Smooth muscle cell of the coronary artery (primary cell): ENCODE measurements around the gene IL17RE. TPM values are rescaled to one million over a fixed set of nuclear protein-coding genes. Genes with fewer than 3 reads are reported as not detected.

Experiments used
- total RNA-seq: library from RNA; depleted of rRNA; stranded (reverse); fragments of >200 nt; gene quantifications from 2 replicates; pipeline ENCODE4 v1.2.3, GENCODE V29; 2014; ENCODE audit warnings: low replicate concordance

IL17RE gene
- total RNA-seq, result 0.23 and 0.98 TPM in 2 replicates

GRCh38 chr3:9902372-9903237 lies at the start of gene IL17RE:
IL17RE (plus strand) TSS chr3:9902848; CDS start chr3:9902933, 85 bp downstream.

GRCh38 chr3:9879830-9880549 lies 22.7 kb upstream of the IL17RE start, which contains the start of gene CIDEC:
CIDEC (minus strand) TSS chr3:9880253; CDS start chr3:9878486, 1,767 bp downstream.

GRCh38 chr3:9890249-9891071 lies 12.2 kb upstream of the IL17RE start, which contains the start of gene JAGN1:
JAGN1 (plus strand) TSS chr3:9890610; CDS start chr3:9890723, 113 bp downstream.

GRCh38 chr3:9916734-9917680 lies 14.4 kb downstream of the IL17RE start, which contains the start of gene IL17RC:
IL17RC (plus strand) TSS chr3:9917098; CDS start chr3:9917316, 218 bp downstream.

GRCh38 chr3:9933561-9934234 lies 31.1 kb downstream of the IL17RE start, which contains the start of gene CRELD1:
CRELD1 (plus strand) TSS chr3:9933834; CDS start chr3:9934439, 605 bp downstream.

GRCh38 chr3:9951962-9952805 lies 49.5 kb downstream of the IL17RE start, which contains the start of gene PRRT3:
PRRT3 (minus strand) TSS chr3:9952408; CDS start chr3:9950115, 2,293 bp downstream.

Other genes with a start within 250 kb of the IL17RE start
- gene CPNE9, start 199.0 kb upstream of the IL17RE start, total RNA-seq, result not detected in 2 replicates
- 14.1 and 14.5 TPM in 2 replicates for gene BRPF1, start 171.1 kb upstream of the IL17RE start, total RNA-seq
- gene OGG1, start 152.9 kb upstream of the IL17RE start, total RNA-seq, result 15.6 and 19.8 TPM in 2 replicates
- 36.4 and 41.7 TPM in 2 replicates for gene CAMK1, start 132.9 kb upstream of the IL17RE start, total RNA-seq
- gene TADA3, start 110.4 kb upstream of the IL17RE start, total RNA-seq, result 25.6 and 71.0 TPM in 2 replicates
- gene ARPC4, start 109.8 kb upstream of the IL17RE start, total RNA-seq, result 143 and 243 TPM in 2 replicates
- gene TTLL3, start 92.6 kb upstream of the IL17RE start, total RNA-seq, result 8.5 and 23.3 TPM in 2 replicates
- gene RPUSD3, start 58.8 kb upstream of the IL17RE start, total RNA-seq, result 18.5 and 23.9 TPM in 2 replicates
- not detected in 2 replicates for gene CIDEC, start 22.6 kb upstream of the IL17RE start, total RNA-seq
- gene JAGN1, start 12.2 kb upstream of the IL17RE start, total RNA-seq, result 18.8 and 31.5 TPM in 2 replicates
- gene IL17RC, start 14.2 kb downstream of the IL17RE start, total RNA-seq, result 20.9 and 21.8 TPM in 2 replicates
- 21.6 and 37.4 TPM in 2 replicates for gene CRELD1, start 31.0 kb downstream of the IL17RE start, total RNA-seq
- 0.70 and 1.3 TPM in 2 replicates for gene PRRT3, start 49.6 kb downstream of the IL17RE start, total RNA-seq
- 41.7 and 103 TPM in 2 replicates for gene EMC3, start 84.0 kb downstream of the IL17RE start, total RNA-seq
- 1.5 and 9.2 TPM in 2 replicates for gene FANCD2, start 123.6 kb downstream of the IL17RE start, total RNA-seq
- not detected in 2 replicates for gene FANCD2OS, start 205.4 kb downstream of the IL17RE start, total RNA-seq
- 125 and 135 TPM in 2 replicates for gene BRK1, start 212.8 kb downstream of the IL17RE start, total RNA-seq
- gene VHL, start 238.9 kb downstream of the IL17RE start, total RNA-seq, result 29.1 and 32.7 TPM in 2 replicates